ENCODE results near the gene ZNF275.

GRCh38 chrX:153305972-153306371, 28.0 kb upstream of the ZNF275 start:
- TF ChIP-seq POLR2AphosphoS5 (IDR thresholded peaks at IDR 0.05; ENCODE audit: insufficient read depth in 1 of 2, low read depth in 1 of 2), result no peak
- no peak for TF ChIP-seq CTCF (IDR thresholded peaks at IDR 0.05)
